Nephron progenitor cell (in vitro differentiated cells): ENCODE measurements around the gene FGD3.

ENCODE experiments used
- DNase-seq: peaks from one replicate; pipeline ENCODE4 v3.0.0; 2021
- H3K27ac Mint-ChIP-seq: 2 replicates; pipeline ENCODE4 v1.8.0; 2021; ENCODE audit warnings: mild to moderate bottlenecking, moderate library complexity, mixed read lengths
- H3K27me3 Mint-ChIP-seq: 2 replicates; pipeline ENCODE4 v1.8.0; 2021; ENCODE audit warnings: mild to moderate bottlenecking, low read depth, mixed read lengths; ENCODE audit not compliant: poor library complexity
- H3K36me3 Mint-ChIP-seq: 2 replicates; pipeline ENCODE4 v1.8.0; 2021; ENCODE audit warnings: low read depth, mixed read lengths
- H3K4me1 Mint-ChIP-seq: 2 replicates; pipeline ENCODE4 v1.8.0; 2021; ENCODE audit warnings: mixed read lengths
- H3K4me3 Mint-ChIP-seq: 2 replicates; pipeline ENCODE4 v1.8.0; 2021; ENCODE audit warnings: mild to moderate bottlenecking, moderate library complexity, mixed read lengths
- H3K9me3 Mint-ChIP-seq: 2 replicates; pipeline ENCODE4 v1.8.0; 2021; ENCODE audit warnings: mild to moderate bottlenecking, moderate library complexity, mixed read lengths
- CTCF ChIP-seq: fragments of 200-600 bp; sonication (generic); IDR thresholded peaks from 2 replicates; pipeline ENCODE4 v1.5.0; 2021; ENCODE audit warnings: antibody characterized with exemption

FGD3 gene

GRCh38 chr9:93080406-93080805 lies 133.1 kb downstream of the FGD3 start:
- Mint-ChIP-seq H3K27ac (no peak overlapping the region), H3K9me3 (peaks cover under 1% of the 10 kb centered on the region), H3K27me3 (peaks cover 3% of the 10 kb centered on the region), H3K36me3 (no peaks in the 10 kb centered on the region), H3K4me1 (peaks cover 25% of the 10 kb centered on the region), H3K4me3 (no peak overlapping the region)
- TF ChIP-seq CTCF = no peak
- DNase-seq = no peak

- Mint-ChIP-seq H3K4me3 (no peak overlapping the region), H3K4me1 (peaks cover 25% of the 10 kb centered on the region), H3K9me3 (peaks cover 4% of the 10 kb centered on the region), H3K27ac (no peak overlapping the region), H3K36me3 (no peaks in the 10 kb centered on the region), H3K27me3 (peaks cover 3% of the 10 kb centered on the region)
- TF ChIP-seq CTCF = no peak
- DNase-seq = no peak
Measured at GRCh38 chr9:93081081-93081529, 133.8 kb downstream of the FGD3 start.

GRCh38 chr9:93081931-93082330 lies 134.6 kb downstream of the FGD3 start:
- TF ChIP-seq CTCF = no peak
- H3K27ac Mint-ChIP-seq = no peak overlapping the region
- peaks cover 9% of the 10 kb centered on the region for H3K9me3 Mint-ChIP-seq
- DNase-seq = no peak
- peaks cover 5% of the 10 kb centered on the region for H3K36me3 Mint-ChIP-seq
- peaks cover 30% of the 10 kb centered on the region for H3K4me1 Mint-ChIP-seq
- no peak overlapping the region for H3K4me3 Mint-ChIP-seq
- H3K27me3 Mint-ChIP-seq = peaks cover 3% of the 10 kb centered on the region

- no peak overlapping the region for H3K27ac Mint-ChIP-seq
- H3K36me3 Mint-ChIP-seq = peaks cover 5% of the 10 kb centered on the region
- no peak overlapping the region for H3K4me3 Mint-ChIP-seq
- peaks cover 22% of the 10 kb centered on the region for H3K4me1 Mint-ChIP-seq
- DNase-seq = no peak
- peaks cover 9% of the 10 kb centered on the region for H3K9me3 Mint-ChIP-seq
- H3K27me3 Mint-ChIP-seq = no peaks in the 10 kb centered on the region
- TF ChIP-seq CTCF = no peak
Measured at GRCh38 chr9:93082841-93083411, 135.6 kb downstream of the FGD3 start.

GRCh38 chr9:93083592-93084470 lies 136.5 kb downstream of the FGD3 start:
- Mint-ChIP-seq H3K27me3 (no peaks in the 10 kb centered on the region), H3K36me3 (peaks cover 5% of the 10 kb centered on the region), H3K9me3 (peaks cover 9% of the 10 kb centered on the region), H3K4me3 (no peak overlapping the region), H3K4me1 (peaks cover 22% of the 10 kb centered on the region), H3K27ac (peak overlapping the region; percentile 2)
- DNase-seq = no peak
- TF ChIP-seq CTCF = no peak
